ENCODE measurements around the gene VIPR2. TPM values are rescaled to one million over a fixed set of nuclear protein-coding genes. Genes with fewer than 3 reads are reported as not detected.

The VIPR2 gene
- total and polyA plus RNA-seq, 10 donors, result 0.41 to 1.4 (median 0.64) TPM

DNA sequence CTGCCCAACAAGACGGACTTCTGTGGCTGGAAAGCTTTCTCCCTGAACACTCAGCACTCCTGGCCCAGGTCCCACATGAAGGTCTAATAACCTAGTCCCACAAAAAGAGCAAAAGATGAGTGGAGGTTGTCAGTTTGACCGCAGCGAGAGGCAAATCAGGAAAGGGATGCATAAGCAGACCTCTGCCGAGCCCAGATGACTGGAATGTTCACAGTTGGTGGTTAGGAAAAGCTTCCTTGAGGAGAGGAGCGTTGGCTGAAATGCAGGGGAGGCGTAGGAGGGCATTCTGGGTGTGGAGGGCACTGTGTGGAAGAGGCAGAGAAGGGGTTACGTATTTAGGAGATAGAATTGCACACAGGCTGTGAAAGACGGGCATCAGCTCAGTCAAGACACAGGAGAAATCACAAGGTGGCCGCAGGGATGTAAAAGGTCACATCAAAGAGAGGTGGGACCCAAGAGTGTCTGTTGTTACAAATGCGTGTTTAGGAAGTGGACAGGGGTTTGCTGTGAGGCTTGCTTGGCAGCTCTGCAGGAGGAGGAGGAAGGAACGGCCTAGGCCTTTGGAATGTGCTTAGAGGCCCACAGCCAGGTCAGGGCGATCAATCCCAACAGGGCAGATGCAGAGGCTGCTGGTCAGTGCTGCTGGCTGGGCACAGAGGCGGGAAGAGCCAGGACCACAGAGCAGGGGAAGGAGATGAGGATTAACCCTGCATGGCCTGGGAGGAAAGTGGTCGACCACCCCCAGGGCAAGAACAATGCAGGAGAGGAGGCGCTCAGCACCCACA, 133.5 kb downstream of the VIPR2 start:
- WGBS, 5 donors, result 82 to 86% (median 85%) methylated on average over 15 of the region's 15 CpGs
- TF ChIP-seq, protein P1, sequence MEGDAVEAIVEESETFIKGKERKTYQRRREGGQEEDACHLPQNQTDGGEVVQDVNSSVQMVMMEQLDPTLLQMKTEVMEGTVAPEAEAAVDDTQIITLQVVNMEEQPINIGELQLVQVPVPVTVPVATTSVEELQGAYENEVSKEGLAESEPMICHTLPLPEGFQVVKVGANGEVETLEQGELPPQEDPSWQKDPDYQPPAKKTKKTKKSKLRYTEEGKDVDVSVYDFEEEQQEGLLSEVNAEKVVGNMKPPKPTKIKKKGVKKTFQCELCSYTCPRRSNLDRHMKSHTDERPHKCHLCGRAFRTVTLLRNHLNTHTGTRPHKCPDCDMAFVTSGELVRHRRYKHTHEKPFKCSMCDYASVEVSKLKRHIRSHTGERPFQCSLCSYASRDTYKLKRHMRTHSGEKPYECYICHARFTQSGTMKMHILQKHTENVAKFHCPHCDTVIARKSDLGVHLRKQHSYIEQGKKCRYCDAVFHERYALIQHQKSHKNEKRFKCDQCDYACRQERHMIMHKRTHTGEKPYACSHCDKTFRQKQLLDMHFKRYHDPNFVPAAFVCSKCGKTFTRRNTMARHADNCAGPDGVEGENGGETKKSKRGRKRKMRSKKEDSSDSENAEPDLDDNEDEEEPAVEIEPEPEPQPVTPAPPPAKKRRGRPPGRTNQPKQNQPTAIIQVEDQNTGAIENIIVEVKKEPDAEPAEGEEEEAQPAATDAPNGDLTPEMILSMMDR (IDR thresholded peaks at IDR 0.05 in 8 of 11, conservative IDR thresholded peaks at IDR 0.05 in 3 of 11), result no peak
- TF ChIP-seq POLR2A (IDR thresholded peaks at IDR 0.05), result no peak
- no peak for TF ChIP-seq POLR2AphosphoS5 (IDR thresholded peaks at IDR 0.05)
- no peaks in the 10 kb centered on the region for H3K9me3 ChIP-seq
- H3K36me3 ChIP-seq, result no peaks in the 10 kb centered on the region
- peaks cover 0 to 8% (median 0%) of the 10 kb centered on the region in 6 donors for H3K4me1 ChIP-seq
- no peak overlapping the region for H3K27ac ChIP-seq
- intact Hi-C loops (cut with DNase I; ENCODE audit: low total_unique reads), result no loop called here
- DNase-seq, result no peak
- no peaks in the 10 kb centered on the region for H3K27me3 ChIP-seq (replicated peaks in 1 of 7)
- H3K4me3 ChIP-seq, result no peak overlapping the region

DNA sequence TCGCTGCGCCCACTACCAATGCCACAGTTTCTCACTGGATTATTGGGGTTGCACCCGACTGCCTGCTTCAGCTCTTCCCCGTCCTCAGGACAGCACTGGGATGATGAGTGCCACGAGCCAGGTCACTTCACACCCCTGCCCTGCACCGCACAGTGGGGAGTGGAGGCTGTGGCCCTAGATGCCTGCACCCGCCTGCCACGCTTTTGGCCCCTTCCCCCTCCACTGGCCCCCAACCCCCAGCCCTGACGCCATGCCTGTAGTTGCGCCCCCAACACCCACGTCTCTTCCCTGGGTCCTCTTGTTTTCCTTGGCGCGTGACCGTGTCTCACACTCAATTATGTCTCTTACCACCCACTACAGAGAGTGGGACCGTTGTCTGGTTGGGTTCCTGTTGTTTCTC, 134.3 kb downstream of the VIPR2 start:
- Histone ChIP-seq H3K9me3 (no peaks in the 10 kb centered on the region), H3K4me1 (peaks cover 0 to 8% (median 0%) of the 10 kb centered on the region in 6 donors), H3K4me3 (no peak overlapping the region), H3K27me3 (replicated peaks in 1 of 7) (no peaks in the 10 kb centered on the region), H3K27ac (no peak overlapping the region), H3K36me3 (no peaks in the 10 kb centered on the region)
- DNase-seq, result no peak
- WGBS, 5 donors, result 83 to 92% (median 91%) methylated on average over 15 of the region's 15 CpGs
- intact Hi-C loops (cut with DNase I; ENCODE audit: low total_unique reads), result no loop called here
- TF ChIP-seq, protein P1 (IDR thresholded peaks at IDR 0.05 in 8 of 11, conservative IDR thresholded peaks at IDR 0.05 in 3 of 11), result no peak
- TF ChIP-seq POLR2AphosphoS5 (IDR thresholded peaks at IDR 0.05), result no peak
- no peak for TF ChIP-seq POLR2A (IDR thresholded peaks at IDR 0.05)

DNA sequence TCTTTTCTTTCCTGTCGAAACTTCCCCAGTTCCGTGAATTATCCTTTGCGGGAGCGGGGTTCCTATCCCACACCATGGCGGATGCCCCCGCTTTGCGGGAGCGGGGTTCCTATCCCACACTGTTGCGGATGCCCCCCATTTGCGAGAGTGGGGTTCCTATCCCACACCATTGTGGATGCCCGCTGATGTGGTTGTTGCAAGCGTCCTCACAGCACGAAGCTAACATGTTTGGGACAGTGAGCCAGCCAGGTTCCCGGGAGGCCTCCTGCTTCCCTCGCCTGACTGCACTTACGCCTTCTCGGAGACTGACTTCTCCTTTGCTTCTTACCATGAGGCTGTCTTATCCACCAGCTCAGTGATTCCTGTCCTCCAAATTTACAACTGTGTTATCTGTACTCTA, 134.7 kb downstream of the VIPR2 start:
- Histone ChIP-seq H3K27ac (no peak overlapping the region), H3K27me3 (replicated peaks in 1 of 7) (no peaks in the 10 kb centered on the region), H3K4me1 (peaks cover 0 to 8% (median 0%) of the 10 kb centered on the region in 6 donors), H3K9me3 (no peaks in the 10 kb centered on the region), H3K4me3 (no peak overlapping the region), H3K36me3 (no peaks in the 10 kb centered on the region)
- no peak for DNase-seq
- intact Hi-C loops (cut with DNase I; ENCODE audit: low total_unique reads), result no loop called here
- TF ChIP-seq POLR2A (IDR thresholded peaks at IDR 0.05) (no peak), POLR2AphosphoS5 (IDR thresholded peaks at IDR 0.05) (no peak)
- TF ChIP-seq, protein P1 (IDR thresholded peaks at IDR 0.05 in 8 of 11, conservative IDR thresholded peaks at IDR 0.05 in 3 of 11), result no peak
- WGBS, 5 donors, result 79 to 93% (median 87%) methylated on average over 17 of the region's 17 CpGs

DNA sequence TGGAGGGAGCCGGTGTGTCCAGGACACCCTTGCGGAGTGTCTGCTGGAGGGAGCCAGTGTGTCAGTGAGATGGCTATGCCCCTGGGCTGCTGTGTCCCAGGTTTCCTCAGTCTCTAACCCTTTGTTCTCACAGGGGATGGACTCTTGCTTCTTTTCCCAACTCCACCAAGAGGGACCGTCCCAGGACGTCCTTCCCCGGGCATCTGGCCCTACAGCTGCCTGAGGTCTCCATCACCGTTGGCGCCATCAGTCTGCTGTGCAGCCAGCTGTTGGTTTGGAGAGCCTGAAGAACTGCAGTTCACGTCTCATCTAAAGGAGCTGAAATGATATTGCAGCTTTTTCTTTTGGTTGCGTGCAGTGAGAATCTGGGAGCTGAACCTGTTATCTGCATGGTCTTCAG, 136.2 kb downstream of the VIPR2 start:
- TF ChIP-seq, protein P1 (IDR thresholded peaks at IDR 0.05 in 8 of 11, conservative IDR thresholded peaks at IDR 0.05 in 3 of 11), result no peak
- TF ChIP-seq POLR2AphosphoS5 (IDR thresholded peaks at IDR 0.05), result no peak
- no peak for TF ChIP-seq POLR2A (IDR thresholded peaks at IDR 0.05)

More for the DNA sequence above, 136.2 kb downstream of the VIPR2 start:
- Histone ChIP-seq H3K9me3 (no peaks in the 10 kb centered on the region), H3K4me3 (no peak overlapping the region), H3K27me3 (replicated peaks in 1 of 7) (no peaks in the 10 kb centered on the region), H3K4me1 (peaks cover 0 to 8% (median 0%) of the 10 kb centered on the region in 6 donors), H3K27ac (no peak overlapping the region), H3K36me3 (no peaks in the 10 kb centered on the region)
- DNase-seq, result no peak
- intact Hi-C loops (cut with DNase I; ENCODE audit: low total_unique reads), result no loop called here
- WGBS, 5 donors, result 90 to 95% (median 94%) methylated on average over 9 of the region's 9 CpGs
